ENCODE measurements around the gene IFT81. TPM values are rescaled to one million over a fixed set of nuclear protein-coding genes. Genes with fewer than 3 reads are reported as not detected.

The IFT81 gene
- total RNA-seq, 1 experiment from 2014 or later, result 32.9 TPM

DNA sequence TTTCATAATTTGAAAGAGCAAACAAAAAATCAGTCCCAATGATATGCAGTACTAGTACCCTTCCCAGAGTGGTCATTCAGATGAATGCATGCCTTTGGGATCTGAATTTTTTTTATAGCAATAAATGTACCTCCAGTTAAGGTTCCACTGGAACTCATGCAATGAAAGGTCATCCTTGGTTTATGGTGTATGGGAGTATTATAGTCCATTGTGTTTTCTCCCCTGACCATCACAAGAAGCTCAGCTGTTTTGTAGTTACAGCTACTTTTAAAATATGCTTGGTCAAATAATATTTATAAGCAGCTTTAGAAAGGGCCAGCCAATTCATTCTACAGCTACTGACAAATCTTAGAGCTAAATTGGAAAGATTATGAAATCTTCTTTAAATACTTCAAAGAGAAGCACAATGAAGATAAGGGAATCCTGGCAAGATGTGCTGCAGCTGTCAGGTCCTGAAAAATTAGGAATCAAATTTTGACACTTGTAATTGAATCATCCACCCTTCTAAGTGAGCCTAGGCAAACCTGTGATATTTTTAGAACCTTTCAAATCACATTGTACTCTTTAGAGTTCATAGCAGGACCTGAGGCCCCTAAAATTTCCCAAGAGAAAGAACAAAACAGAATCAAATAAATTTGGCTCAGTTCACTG is 46.5 kb downstream of the IFT81 start:
- ChIA-PET POLR2A (ENCODE audit: low non-redundant PET) (interaction anchor here (0.9 kb wide), 1 partner anchor 19 kb away, joined by 5 read pairs; no protein-coding TSS in a partner anchor), CTCF (no interaction called here)
- no TSS peak for BruUV-seq (replicated peaks)
- no peaks in the 10 kb centered on the region for H3K27me3 ChIP-seq (replicated peaks; ENCODE audit: insufficient read depth, low read depth, low read length, poor library complexity)
- H3K4me1 ChIP-seq (ENCODE audit: insufficient read depth, low read length, poor library complexity, severe bottlenecking), result peaks cover 61% of the 10 kb centered on the region
- peak overlapping the region; percentile 67 for H3K27ac ChIP-seq (ENCODE audit: low read depth, low read length, poor library complexity, severe bottlenecking)
- no peak overlapping the region for H3K4me3 ChIP-seq (ENCODE audit: low read depth, low read length, poor library complexity, severe bottlenecking)
- H3K9me3 ChIP-seq (ENCODE audit: low read depth, low read length, poor library complexity, severe bottlenecking), result no peaks in the 10 kb centered on the region
- intact Hi-C loops (cut with micrococcal nuclease; ENCODE audit: unreplicated experiment), result no loop called here
- DNase-seq (ENCODE audit: low spot score), result no peak
- H3K36me3 ChIP-seq (ENCODE audit: insufficient read depth, low read length, poor library complexity, severe bottlenecking), result no peaks in the 10 kb centered on the region
- TF ChIP-seq EZH2 (IDR thresholded peaks at IDR 0.05; ENCODE audit: borderline replicate concordance, low read depth, low read length, poor library complexity, severe bottlenecking), result no peak
- TF ChIP-seq, protein P1, sequence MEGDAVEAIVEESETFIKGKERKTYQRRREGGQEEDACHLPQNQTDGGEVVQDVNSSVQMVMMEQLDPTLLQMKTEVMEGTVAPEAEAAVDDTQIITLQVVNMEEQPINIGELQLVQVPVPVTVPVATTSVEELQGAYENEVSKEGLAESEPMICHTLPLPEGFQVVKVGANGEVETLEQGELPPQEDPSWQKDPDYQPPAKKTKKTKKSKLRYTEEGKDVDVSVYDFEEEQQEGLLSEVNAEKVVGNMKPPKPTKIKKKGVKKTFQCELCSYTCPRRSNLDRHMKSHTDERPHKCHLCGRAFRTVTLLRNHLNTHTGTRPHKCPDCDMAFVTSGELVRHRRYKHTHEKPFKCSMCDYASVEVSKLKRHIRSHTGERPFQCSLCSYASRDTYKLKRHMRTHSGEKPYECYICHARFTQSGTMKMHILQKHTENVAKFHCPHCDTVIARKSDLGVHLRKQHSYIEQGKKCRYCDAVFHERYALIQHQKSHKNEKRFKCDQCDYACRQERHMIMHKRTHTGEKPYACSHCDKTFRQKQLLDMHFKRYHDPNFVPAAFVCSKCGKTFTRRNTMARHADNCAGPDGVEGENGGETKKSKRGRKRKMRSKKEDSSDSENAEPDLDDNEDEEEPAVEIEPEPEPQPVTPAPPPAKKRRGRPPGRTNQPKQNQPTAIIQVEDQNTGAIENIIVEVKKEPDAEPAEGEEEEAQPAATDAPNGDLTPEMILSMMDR (conservative IDR thresholded peaks at IDR 0.05; ENCODE audit: low read depth, low read length), result no peak

DNA sequence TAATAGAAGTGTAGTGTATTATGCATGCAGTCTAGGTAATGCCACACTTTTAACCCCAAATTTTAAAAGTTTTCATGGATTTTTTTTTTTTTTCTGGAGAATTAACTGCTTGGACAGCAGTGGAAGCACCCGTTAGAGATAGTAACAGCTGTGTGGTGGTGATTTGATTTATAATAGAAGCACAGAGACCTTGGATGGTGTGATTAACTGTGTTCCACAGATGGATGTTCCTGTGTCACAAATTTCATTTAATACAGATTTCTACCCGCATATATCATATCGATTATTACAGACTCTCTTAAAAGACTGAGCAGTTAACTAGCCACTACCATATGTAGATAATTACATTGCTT is 47.0 kb downstream of the IFT81 start:
- peaks cover 60% of the 10 kb centered on the region for H3K4me1 ChIP-seq (ENCODE audit: insufficient read depth, low read length, poor library complexity, severe bottlenecking)
- H3K27ac ChIP-seq (ENCODE audit: low read depth, low read length, poor library complexity, severe bottlenecking), result peak overlapping the region; percentile 67
- DNase-seq (ENCODE audit: low spot score), result no peak

DNA sequence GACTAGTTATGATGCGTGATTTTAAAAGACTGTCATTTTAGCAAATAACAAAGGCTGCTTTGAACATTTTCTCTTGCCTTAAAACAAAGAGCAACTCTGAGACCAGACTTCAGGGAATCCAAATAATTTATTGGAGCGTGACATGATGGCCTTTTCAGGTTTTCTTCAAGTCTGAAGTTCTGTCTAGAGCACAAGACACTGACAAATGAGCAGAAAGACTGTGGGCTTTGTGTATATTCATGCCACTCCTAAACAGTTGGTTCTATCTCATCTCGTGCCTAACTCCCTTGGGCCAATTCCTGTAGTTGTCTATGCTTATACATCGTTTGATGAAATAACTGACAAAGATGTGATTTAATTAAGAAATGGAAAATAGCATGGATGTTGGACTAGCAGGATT is 47.5 kb downstream of the IFT81 start:
- H3K4me3 ChIP-seq (ENCODE audit: low read depth, low read length, poor library complexity, severe bottlenecking), result no peak overlapping the region
- H3K27me3 ChIP-seq (replicated peaks; ENCODE audit: insufficient read depth, low read depth, low read length, poor library complexity), result no peaks in the 10 kb centered on the region
- intact Hi-C loops (cut with micrococcal nuclease; ENCODE audit: unreplicated experiment), result no loop called here
- BruUV-seq (replicated peaks), result no TSS peak
- H3K9me3 ChIP-seq (ENCODE audit: low read depth, low read length, poor library complexity, severe bottlenecking), result no peaks in the 10 kb centered on the region
- ChIA-PET POLR2A (ENCODE audit: low non-redundant PET) (no interaction called here), CTCF (no interaction called here)
- DNase-seq (ENCODE audit: low spot score), result no peak
- H3K4me1 ChIP-seq (ENCODE audit: insufficient read depth, low read length, poor library complexity, severe bottlenecking), result peaks cover 60% of the 10 kb centered on the region
- no peaks in the 10 kb centered on the region for H3K36me3 ChIP-seq (ENCODE audit: insufficient read depth, low read length, poor library complexity, severe bottlenecking)
- TF ChIP-seq EZH2 (IDR thresholded peaks at IDR 0.05; ENCODE audit: borderline replicate concordance, low read depth, low read length, poor library complexity, severe bottlenecking), result no peak
- TF ChIP-seq, protein P1 (conservative IDR thresholded peaks at IDR 0.05; ENCODE audit: low read depth, low read length), result no peak
- H3K27ac ChIP-seq (ENCODE audit: low read depth, low read length, poor library complexity, severe bottlenecking), result peak overlapping the region; percentile 67

More for the DNA sequence above, 47.0 kb downstream of the IFT81 start:
- Histone ChIP-seq H3K27me3 (replicated peaks; ENCODE audit: insufficient read depth, low read depth, low read length, poor library complexity) (no peaks in the 10 kb centered on the region), H3K4me3 (ENCODE audit: low read depth, low read length, poor library complexity, severe bottlenecking) (no peak overlapping the region), H3K36me3 (ENCODE audit: insufficient read depth, low read length, poor library complexity, severe bottlenecking) (no peaks in the 10 kb centered on the region), H3K9me3 (ENCODE audit: low read depth, low read length, poor library complexity, severe bottlenecking) (no peaks in the 10 kb centered on the region)
- POLR2A ChIA-PET (ENCODE audit: low non-redundant PET), result interaction anchor here (0.9 kb wide), 1 partner anchor 19 kb away, joined by 5 read pairs; no protein-coding TSS in a partner anchor
- TF ChIP-seq, protein P1 (conservative IDR thresholded peaks at IDR 0.05; ENCODE audit: low read depth, low read length), result no peak
- no peak for TF ChIP-seq EZH2 (IDR thresholded peaks at IDR 0.05; ENCODE audit: borderline replicate concordance, low read depth, low read length, poor library complexity, severe bottlenecking)
- CTCF ChIA-PET, result no interaction called here
- no TSS peak for BruUV-seq (replicated peaks)
- intact Hi-C loops (cut with micrococcal nuclease; ENCODE audit: unreplicated experiment), result no loop called here
